22Rv1 (cell line): ENCODE results near the gene PAQR3.

ENCODE experiments used
- ZFX ChIP-seq: fragments of 450-650 bp; IDR thresholded peaks from 2 replicates; pipeline ENCODE4 v1.6.1; 2017; ENCODE audit warnings: antibody characterized with exemption, borderline replicate concordance
- TF ChIP-seq, protein P1 (sequence below): fragments of 450-650 bp; IDR thresholded peaks from 2 replicates; pipeline ENCODE4 v1.5.1; 2017; ENCODE audit warnings: mild to moderate bottlenecking

DNA sequence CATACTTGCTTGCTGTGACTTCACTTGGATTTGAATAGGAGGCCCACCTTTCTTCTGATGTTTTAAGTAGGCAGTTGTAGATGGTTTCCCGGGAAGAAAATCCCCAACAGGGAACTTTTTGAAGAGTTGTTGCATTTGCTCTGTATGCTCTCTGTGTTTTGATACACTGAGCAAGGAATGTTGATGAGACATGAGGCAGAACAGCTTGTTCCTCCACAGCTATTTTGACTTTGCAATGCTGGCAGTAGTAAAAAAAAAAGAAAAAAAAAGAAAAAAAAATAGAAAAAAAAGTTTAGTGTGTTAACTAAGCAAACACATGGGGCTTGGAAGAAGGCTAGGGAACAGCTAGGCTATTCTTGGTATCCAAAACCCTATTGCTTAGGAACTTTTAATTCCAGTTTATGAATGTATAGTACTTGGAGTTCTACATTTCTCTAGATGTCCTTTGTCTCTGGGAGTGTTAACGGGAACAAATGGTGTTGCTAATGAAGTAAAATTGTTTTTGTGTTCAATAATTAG lies 23.4 kb upstream of the PAQR3 start:
- TF ChIP-seq, protein P1, sequence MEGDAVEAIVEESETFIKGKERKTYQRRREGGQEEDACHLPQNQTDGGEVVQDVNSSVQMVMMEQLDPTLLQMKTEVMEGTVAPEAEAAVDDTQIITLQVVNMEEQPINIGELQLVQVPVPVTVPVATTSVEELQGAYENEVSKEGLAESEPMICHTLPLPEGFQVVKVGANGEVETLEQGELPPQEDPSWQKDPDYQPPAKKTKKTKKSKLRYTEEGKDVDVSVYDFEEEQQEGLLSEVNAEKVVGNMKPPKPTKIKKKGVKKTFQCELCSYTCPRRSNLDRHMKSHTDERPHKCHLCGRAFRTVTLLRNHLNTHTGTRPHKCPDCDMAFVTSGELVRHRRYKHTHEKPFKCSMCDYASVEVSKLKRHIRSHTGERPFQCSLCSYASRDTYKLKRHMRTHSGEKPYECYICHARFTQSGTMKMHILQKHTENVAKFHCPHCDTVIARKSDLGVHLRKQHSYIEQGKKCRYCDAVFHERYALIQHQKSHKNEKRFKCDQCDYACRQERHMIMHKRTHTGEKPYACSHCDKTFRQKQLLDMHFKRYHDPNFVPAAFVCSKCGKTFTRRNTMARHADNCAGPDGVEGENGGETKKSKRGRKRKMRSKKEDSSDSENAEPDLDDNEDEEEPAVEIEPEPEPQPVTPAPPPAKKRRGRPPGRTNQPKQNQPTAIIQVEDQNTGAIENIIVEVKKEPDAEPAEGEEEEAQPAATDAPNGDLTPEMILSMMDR, result no peak
- no peak for TF ChIP-seq ZFX
